Glutamatergic neuron (in vitro differentiated cells): Measurements from ENCODE around the gene XRCC3. TPM values are rescaled to one million over a fixed set of nuclear protein-coding genes. Genes with fewer than 3 reads are reported as not detected.
A peak's percentile ranks its signal among the peaks of the same experiment; 100 is the strongest.

Source experiments
- DNase-seq: peaks from one replicate; pipeline ENCODE4 v3.0.0; 2022
- H3K27ac Mint-ChIP-seq: one replicate; pipeline ENCODE4 v1.8.0; 2020; ENCODE audit warnings: mild to moderate bottlenecking, mixed read lengths, inconsistent platforms; ENCODE audit not compliant: unreplicated experiment
- H3K27me3 Mint-ChIP-seq: one replicate; pipeline ENCODE4 v1.8.0; 2020; ENCODE audit warnings: mild to moderate bottlenecking, moderate library complexity, mixed read lengths, inconsistent platforms; ENCODE audit not compliant: unreplicated experiment
- H3K36me3 Mint-ChIP-seq: one replicate; pipeline ENCODE4 v1.8.0; 2020; ENCODE audit warnings: mild to moderate bottlenecking, mixed read lengths, inconsistent platforms; ENCODE audit not compliant: unreplicated experiment
- H3K4me1 Mint-ChIP-seq: one replicate; pipeline ENCODE4 v1.8.0; 2020; ENCODE audit warnings: mild to moderate bottlenecking, low read depth, mixed read lengths, inconsistent platforms; ENCODE audit not compliant: unreplicated experiment
- H3K4me3 Mint-ChIP-seq: one replicate; pipeline ENCODE4 v1.8.0; 2020; ENCODE audit warnings: mild to moderate bottlenecking, mixed read lengths, inconsistent platforms; ENCODE audit not compliant: unreplicated experiment
- H3K9me3 Mint-ChIP-seq: one replicate; pipeline ENCODE4 v1.8.0; 2020; ENCODE audit warnings: mild to moderate bottlenecking, moderate library complexity, mixed read lengths, inconsistent platforms; ENCODE audit not compliant: unreplicated experiment
- CTCF ChIP-seq: fragments of 200-600 bp; sonication (generic); IDR thresholded peaks from one replicate; pipeline ENCODE4 v1.5.0; 2021; ENCODE audit not compliant: partially characterized antibody, unreplicated experiment
- total RNA-seq: library from RNA; stranded (reverse); fragmentation: NEBNext Ultra II Directional; extraction: Animal tissue kit (Norgen Biotek cat#: 25700); gene quantifications from one replicate; pipeline ENCODE4 v1.2.1, GENCODE V29; 2021; ENCODE audit not compliant: unreplicated experiment

XRCC3 gene
- total RNA-seq, 1 donor from 2014 or later = 4.5 TPM

- no peak overlapping the region for H3K4me3 Mint-ChIP-seq
- TF ChIP-seq CTCF = no peak
- peaks cover 2% of the 10 kb centered on the region for H3K27me3 Mint-ChIP-seq
- no peak overlapping the region for H3K27ac Mint-ChIP-seq
- H3K36me3 Mint-ChIP-seq = peaks cover 3% of the 10 kb centered on the region
- peaks cover 5% of the 10 kb centered on the region for H3K9me3 Mint-ChIP-seq
- DNase-seq = no peak
- H3K4me1 Mint-ChIP-seq = peaks cover 16% of the 10 kb centered on the region
Observed at GRCh38 chr14:103723748-103724081, 8.5 kb upstream of the XRCC3 start.

- TF ChIP-seq CTCF = no peak
- DNase-seq = no peak
- H3K36me3 Mint-ChIP-seq = peaks cover 9% of the 10 kb centered on the region
- H3K27ac Mint-ChIP-seq = no peak overlapping the region
- H3K4me1 Mint-ChIP-seq = peaks cover 28% of the 10 kb centered on the region
- peaks cover 9% of the 10 kb centered on the region for H3K27me3 Mint-ChIP-seq
- H3K4me3 Mint-ChIP-seq = no peak overlapping the region
- peaks cover 9% of the 10 kb centered on the region for H3K9me3 Mint-ChIP-seq
Observed at GRCh38 chr14:103721334-103722120, 6.3 kb upstream of the XRCC3 start.

- Mint-ChIP-seq H3K36me3 (peaks cover 9% of the 10 kb centered on the region), H3K9me3 (peaks cover 12% of the 10 kb centered on the region), H3K4me1 (peaks cover 28% of the 10 kb centered on the region), H3K4me3 (peak overlapping the region; percentile 17), H3K27ac (no peak overlapping the region), H3K27me3 (peaks cover 11% of the 10 kb centered on the region)
- no peak for TF ChIP-seq CTCF
- DNase-seq = no peak
Observed at GRCh38 chr14:103719751-103720150, 4.5 kb upstream of the XRCC3 start.

- no peak for DNase-seq
- Mint-ChIP-seq H3K4me3 (peak overlapping the region; percentile 46), H3K27ac (no peak overlapping the region), H3K4me1 (peaks cover 28% of the 10 kb centered on the region), H3K36me3 (peaks cover 9% of the 10 kb centered on the region), H3K27me3 (peaks cover 17% of the 10 kb centered on the region), H3K9me3 (peaks cover 19% of the 10 kb centered on the region)
- TF ChIP-seq CTCF = no peak
Observed at GRCh38 chr14:103718572-103718971, 3.3 kb upstream of the XRCC3 start.

GRCh38 chr14:103716899-103717411 is 1.7 kb upstream of the XRCC3 start:
- peak overlapping the region; percentile 55 for H3K27ac Mint-ChIP-seq
- no peak for TF ChIP-seq CTCF
- H3K4me1 Mint-ChIP-seq = peaks cover 32% of the 10 kb centered on the region
- H3K27me3 Mint-ChIP-seq = peaks cover 28% of the 10 kb centered on the region
- peaks cover 9% of the 10 kb centered on the region for H3K36me3 Mint-ChIP-seq
- no peak for DNase-seq
- H3K9me3 Mint-ChIP-seq = peaks cover 27% of the 10 kb centered on the region
- peak overlapping the region; percentile 86 for H3K4me3 Mint-ChIP-seq
